HG02885 (cell line): ENCODE data around the gene NES.

ENCODE experiments used
- ATAC-seq: cut with Tn5 transposase; IDR thresholded peaks from one replicate; pipeline ENCODE4 v1.9.1; 2021; ENCODE audit warnings: mild to moderate bottlenecking; ENCODE audit not compliant: unreplicated experiment, poor library complexity

NES gene

DNA sequence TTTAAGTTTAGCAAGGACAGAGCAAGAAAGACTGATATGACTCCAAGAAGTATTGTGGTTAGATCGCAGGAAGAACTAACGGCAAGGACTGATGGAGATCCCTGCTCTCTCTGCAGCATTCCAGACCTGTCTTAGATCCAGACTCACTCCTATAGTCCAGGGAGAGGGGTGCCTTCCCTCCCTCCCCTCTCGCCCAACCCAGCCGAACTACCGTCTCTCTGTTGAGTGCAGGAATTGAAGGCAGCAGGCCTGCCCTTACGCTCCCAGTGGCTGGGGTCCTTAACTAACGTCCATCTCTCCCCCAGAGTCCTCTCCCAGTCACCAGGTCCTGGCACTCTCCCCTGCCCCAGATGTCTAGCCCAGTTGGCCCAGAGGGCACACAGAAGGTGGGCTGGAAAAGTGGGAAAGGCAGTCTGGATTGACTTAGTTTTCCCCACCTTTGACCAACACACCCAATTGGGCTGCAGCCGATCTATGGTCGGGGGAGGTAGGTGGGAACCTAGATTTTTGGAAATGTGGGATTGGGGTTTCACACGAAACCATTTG, 27.0 kb upstream of the NES start:
- ATAC-seq: no peak

GRCh38 chr1:156703741-156704140, 26.5 kb upstream of the NES start:
- no peak for ATAC-seq

DNA sequence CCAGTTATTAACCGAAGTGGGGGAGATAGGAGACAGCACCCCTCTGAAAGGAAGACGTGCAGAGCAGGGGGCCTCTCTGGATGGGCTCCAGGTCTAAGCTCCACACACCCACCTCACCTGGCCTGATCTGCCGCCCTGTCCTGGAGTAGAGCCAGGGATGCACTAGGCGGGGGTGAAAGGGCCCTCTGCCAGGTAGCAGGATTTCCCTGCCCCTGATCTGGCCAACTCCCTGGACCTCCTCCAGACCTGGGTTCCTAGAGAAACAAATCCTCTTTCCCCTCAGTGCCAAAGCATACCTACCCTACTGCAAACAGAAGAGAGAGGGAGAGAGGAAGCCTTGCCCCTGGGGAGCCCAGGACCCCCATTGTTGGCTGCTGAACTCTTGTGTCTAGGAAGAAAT, 26.1 kb upstream of the NES start:
- no peak for ATAC-seq

DNA sequence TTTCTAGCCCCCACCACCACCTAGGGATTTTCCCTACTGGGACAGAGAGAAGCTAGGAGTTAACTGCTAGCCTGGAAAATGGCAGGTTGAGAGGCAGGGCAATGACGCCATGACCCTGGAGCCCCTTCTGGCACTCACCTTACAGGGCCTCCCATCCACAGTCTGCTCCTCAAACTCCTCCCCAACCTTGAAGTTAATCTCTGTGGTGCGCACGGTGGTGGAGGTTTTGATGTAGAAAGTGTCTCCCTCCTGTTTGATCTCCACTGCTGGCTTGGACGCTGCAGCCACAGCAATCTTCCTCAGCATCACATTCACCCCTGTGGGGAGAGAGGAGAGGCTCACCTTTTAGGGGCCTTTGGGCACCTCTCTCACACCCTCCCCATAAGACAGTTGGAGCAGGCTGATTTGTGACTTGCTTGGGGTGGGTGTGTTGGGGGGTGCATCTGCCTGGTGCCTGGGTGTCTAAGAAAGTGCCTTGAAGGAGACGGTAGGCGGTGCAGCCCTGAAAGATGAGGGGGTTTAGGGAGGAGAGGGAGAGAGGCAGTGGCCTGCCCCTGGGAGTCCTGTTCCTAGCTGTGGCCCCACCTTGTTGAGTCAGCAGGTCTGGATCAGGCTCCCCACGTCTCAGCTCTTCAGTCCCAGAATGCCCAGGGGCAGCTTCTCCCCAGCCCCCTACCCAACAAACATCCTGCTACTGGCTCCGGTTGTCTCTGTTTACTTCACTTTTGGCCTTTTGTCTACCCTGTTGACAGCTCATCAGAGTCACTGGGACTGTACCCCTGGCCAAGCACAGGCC, 23.7 kb upstream of the NES start:
- ATAC-seq: no peak

- no peak for ATAC-seq
Measured at GRCh38 chr1:156698995-156699394, 21.8 kb upstream of the NES start.

GRCh38 chr1:156697481-156697880, 20.3 kb upstream of the NES start:
- ATAC-seq: no peak

GRCh38 chr1:156696755-156697154, 19.5 kb upstream of the NES start:
- no peak for ATAC-seq

DNA sequence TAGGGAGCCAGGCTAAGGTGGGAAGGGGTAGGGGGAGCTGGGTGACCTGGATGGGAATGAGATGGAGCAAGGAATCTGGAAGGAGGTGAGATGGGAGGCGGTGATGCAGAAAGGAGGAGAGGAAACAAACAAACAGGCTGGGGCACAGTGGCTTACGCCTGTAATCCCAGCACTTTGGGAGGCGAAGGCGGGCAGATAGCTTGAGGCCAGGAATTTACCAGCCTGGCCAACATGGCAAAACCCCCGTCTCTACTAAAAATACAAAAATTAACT, 17.4 kb upstream of the NES start:
- ATAC-seq: no peak

- ATAC-seq: no peak
Measured at GRCh38 chr1:156693848-156694689, 16.9 kb upstream of the NES start.

- ATAC-seq: no peak
Measured at GRCh38 chr1:156692925-156693847, 16.0 kb upstream of the NES start.

- ATAC-seq: no peak
Measured at GRCh38 chr1:156692441-156692924, 15.3 kb upstream of the NES start.

DNA sequence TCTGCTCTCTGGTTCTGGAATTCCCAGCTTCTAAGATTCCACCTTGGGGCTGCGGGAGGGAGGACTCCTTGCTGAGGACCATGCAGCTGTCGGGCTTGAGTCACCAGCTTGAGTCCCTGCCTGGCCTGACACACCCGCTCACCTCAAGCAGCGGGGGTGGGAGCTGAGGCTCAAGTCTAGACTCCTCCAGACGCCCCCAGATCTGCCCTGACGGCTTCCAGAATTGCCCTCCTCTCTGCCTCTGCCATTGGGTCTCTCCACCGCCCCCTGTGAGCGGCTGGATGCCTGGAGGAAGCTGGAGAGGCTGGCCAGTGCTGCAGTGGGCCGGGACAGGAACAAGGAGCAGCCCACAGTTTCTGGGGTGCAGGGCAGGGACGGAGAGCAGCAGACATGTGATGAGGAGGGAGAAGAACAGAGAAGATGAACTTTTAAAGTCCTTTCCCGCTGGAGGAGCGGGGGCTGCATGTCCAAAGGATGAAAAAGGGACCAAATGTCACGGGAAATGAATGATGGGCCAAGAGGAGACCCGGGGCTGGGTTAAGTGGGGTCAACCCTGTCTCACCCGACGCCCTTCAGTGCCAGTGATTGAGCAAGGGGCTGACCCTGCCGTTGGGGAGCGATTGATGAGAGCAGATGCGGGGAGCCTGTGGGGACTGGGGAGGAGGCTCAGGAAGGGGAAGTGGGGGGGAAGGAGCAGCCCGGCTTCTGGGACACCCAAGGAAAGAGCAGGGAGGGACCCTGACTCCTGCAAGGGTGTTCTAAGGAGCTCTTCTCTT, 14.6 kb upstream of the NES start:
- no peak for ATAC-seq

- ATAC-seq: no peak
Measured at GRCh38 chr1:156691191-156691590, 14.0 kb upstream of the NES start.

DNA sequence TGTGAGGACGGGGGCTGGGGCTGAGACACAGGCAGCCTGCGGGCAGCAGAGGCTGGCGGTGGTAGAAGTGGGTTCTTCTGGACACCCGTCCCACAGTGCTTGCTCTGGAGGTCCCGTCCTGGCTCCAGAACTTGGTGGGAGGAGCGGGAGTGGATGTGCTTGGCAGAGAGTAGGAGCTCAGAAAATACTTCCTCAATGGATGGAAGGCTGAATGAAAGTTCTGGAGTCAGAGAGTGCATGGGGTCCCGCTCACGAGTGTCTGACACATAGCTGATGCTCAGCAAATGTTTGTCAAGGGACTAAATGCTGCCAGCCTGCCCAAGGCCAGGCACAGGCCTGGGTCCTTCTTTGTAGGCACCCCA, 13.4 kb upstream of the NES start:
- no peak for ATAC-seq

DNA sequence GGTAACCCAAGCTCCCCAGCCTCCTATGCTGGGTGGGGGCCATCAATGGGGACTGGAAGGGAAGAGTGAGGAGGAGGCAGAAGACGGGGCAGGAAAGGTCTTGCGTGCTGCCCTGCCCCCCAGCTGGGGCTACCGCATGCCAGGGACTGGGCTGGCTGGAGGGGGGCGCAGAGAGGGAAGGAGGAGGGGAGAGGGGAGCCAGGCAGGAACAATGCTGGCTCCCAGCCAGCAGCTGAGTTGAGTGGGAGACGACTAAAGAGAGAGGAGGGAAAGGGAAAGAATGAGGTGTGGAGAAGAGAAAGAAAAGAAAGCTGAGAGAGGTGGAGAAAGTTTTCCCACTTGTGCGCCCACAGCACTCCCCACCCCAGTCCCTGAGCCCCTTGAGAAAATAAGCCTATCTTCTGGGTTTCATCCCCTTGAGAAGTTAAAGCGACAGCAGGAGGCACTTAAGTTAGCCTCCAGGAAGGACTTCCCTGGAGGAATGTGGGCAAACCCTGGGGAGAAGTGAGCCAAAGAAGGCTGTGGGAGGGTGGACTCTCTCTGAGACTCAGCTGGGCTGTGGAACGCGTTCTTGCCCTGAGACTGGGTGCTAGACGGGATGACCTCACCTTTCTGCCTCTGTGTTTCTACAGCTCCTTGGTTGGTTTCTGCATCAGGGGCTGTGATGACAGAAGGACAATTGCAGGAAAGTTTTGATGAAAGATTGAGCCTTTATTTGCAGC, 12.9 kb upstream of the NES start:
- ATAC-seq: no peak

DNA sequence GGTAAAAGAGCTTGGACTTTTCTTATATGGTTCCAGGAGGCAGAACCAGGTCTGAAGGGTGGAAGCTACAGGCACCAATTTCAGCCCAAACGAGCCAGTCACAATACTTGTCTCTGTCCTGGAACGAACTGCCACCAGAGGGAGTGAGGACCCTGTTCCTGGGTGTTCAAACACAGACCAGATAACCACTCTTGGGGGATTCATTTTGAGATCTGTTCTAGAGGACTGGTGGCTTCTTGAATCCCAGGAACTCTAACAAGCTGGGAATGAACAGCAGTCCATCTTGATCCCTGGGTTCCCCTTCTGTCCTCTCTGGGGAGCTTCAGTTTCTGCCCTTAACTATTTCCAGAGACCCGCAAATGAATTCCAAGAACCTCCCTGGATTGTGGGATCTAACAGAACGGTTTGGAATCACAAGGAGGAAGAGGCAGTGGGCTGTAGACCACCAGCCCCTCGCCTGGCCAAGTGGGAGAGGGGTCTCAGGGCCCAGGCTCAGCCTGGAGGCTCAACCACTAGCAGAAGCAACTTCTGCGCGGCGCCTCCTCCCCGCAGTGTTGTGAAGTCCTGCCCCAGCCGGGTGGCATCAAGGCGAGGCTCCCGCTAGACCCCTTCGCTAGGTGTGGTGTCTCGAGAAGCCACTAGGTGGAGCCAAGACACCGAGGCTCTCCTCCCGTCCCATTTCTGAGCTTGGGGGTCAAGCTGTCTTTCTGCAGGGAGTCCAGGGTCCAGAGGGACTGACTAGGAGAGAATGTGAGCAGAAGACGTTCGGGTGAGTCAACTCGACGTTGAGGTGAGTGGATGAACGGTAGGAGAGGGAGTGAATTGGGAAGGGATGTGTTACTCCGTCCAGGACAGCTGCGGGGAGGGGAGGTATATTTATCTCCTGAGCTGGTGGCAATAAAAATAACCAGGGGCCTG, 12.1 kb upstream of the NES start:
- no peak for ATAC-seq

- ATAC-seq: no peak
Measured at GRCh38 chr1:156684227-156684782, 7.1 kb upstream of the NES start.
